Activated CD8-positive, alpha-beta memory T cell treated with anti-CD3 and anti-CD28 coated beads, Interleukin-2, amount 10 ng/mL, durations not matched to agents 7 days and 5 days (primary cell): ENCODE measurements around the gene IRF5. TPM values are rescaled to one million over a fixed set of nuclear protein-coding genes. Genes with fewer than 3 reads are reported as not detected.
"Not testable (repeated sequence)": the region's sequence is repeated elsewhere in the genome, so short reads cannot be mapped to it uniquely, and the experiment has no call there.

Experiments used
- ATAC-seq: fragments of 150-1000 bp; cut with Tn5 transposase; one replicate; pipeline ENCODE4 v1.10.0; 2021; ENCODE audit warnings: moderate library complexity
- CTCF ChIA-PET: fragments of 350-600 bp; sonication (Branson Sonifier 250); formaldehyde crosslinking; loops from one replicate; lab custom pipeline; 2021; ENCODE audit warnings: antibody characterized with exemption; lab: Charles Lee
- DNase-seq: peaks from one replicate; pipeline ENCODE4 v3.0.0-alpha.2; 2020
- H3K27ac Mint-ChIP-seq: one replicate; pipeline ENCODE4 v1.8.0; 2021; ENCODE audit warnings: mild to moderate bottlenecking, mixed read lengths
- H3K27me3 Mint-ChIP-seq: one replicate; pipeline ENCODE4 v1.8.0; 2021; ENCODE audit warnings: mixed read lengths
- H3K36me3 Mint-ChIP-seq: one replicate; pipeline ENCODE4 v1.8.0; 2021; ENCODE audit warnings: mild to moderate bottlenecking, mixed read lengths
- H3K4me1 Mint-ChIP-seq: one replicate; pipeline ENCODE4 v1.8.0; 2021; ENCODE audit warnings: mixed read lengths
- H3K4me3 Mint-ChIP-seq: one replicate; pipeline ENCODE4 v1.8.0; 2021; ENCODE audit warnings: mild to moderate bottlenecking, moderate library complexity, mixed read lengths
- H3K9me3 Mint-ChIP-seq: one replicate; pipeline ENCODE4 v1.8.0; 2022; ENCODE audit warnings: low read depth, mixed read lengths
- total RNA-seq, 2 experiments: library from RNA; stranded (reverse); gene quantifications; one replicate each; pipeline ENCODE4 v1.2.3, GENCODE V29; 2021

IRF5 gene
- total RNA-seq, 2 experiments from 2014 or later, result 16.5 to 17.7 TPM

DNA sequence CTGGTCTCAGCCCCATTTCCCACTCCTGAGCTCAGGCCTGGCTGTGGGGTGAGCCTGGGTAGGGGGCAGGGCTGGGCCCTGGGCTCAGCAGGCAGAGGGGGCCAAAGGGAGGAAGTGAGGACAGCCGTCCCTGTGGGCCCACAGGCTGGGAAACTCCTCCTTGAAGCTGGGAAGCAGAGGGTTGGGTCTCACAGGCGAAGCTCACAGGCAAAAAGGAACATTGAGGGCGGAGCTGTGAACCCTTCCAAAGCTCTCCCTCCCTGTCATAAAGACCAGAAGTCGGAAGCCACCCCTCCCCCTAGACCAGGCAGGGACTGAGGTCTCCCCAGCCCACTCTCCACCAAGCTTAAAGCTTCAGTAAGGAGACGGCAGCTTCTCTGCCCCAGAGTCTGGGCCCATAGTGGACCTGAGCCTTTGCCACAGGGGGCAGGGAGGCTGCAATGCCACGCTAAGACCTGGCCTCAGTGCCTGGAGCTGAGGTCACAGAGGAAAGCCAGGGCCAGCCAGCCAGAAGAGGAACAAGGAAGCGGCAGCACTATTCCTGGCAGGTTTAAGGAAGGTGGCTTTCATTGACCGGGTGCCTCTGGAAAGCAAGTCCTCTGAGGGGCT, 26.2 kb upstream of the IRF5 start:
- Mint-ChIP-seq H3K27ac (no peak overlapping the region), H3K4me3 (no peak overlapping the region), H3K27me3 (peaks cover 64% of the 10 kb centered on the region), H3K4me1 (peaks cover 5% of the 10 kb centered on the region), H3K36me3 (no peaks in the 10 kb centered on the region), H3K9me3 (no peaks in the 10 kb centered on the region)
- CTCF ChIA-PET, result interaction anchor here (1.2 to 1.4 kb wide), 2 partner anchors 8 to 252 kb away, joined by 3 to 4 read pairs; no protein-coding TSS in a partner anchor
- ATAC-seq (no peak), DNase-seq (no peak)

GRCh38 chr7:128912281-128912680, 25.4 kb upstream of the IRF5 start:
- peaks cover 6% of the 10 kb centered on the region for H3K4me1 Mint-ChIP-seq
- H3K9me3 Mint-ChIP-seq, result no peaks in the 10 kb centered on the region
- DNase-seq, result no peak
- no peak overlapping the region for H3K4me3 Mint-ChIP-seq
- peaks cover 71% of the 10 kb centered on the region for H3K27me3 Mint-ChIP-seq
- no peak overlapping the region for H3K27ac Mint-ChIP-seq
- CTCF ChIA-PET, result interaction anchor here (1.4 kb wide), 1 partner anchor 9 kb away, joined by 4 read pairs; no protein-coding TSS in a partner anchor
- no peak for ATAC-seq
- H3K36me3 Mint-ChIP-seq, result no peaks in the 10 kb centered on the region

DNA sequence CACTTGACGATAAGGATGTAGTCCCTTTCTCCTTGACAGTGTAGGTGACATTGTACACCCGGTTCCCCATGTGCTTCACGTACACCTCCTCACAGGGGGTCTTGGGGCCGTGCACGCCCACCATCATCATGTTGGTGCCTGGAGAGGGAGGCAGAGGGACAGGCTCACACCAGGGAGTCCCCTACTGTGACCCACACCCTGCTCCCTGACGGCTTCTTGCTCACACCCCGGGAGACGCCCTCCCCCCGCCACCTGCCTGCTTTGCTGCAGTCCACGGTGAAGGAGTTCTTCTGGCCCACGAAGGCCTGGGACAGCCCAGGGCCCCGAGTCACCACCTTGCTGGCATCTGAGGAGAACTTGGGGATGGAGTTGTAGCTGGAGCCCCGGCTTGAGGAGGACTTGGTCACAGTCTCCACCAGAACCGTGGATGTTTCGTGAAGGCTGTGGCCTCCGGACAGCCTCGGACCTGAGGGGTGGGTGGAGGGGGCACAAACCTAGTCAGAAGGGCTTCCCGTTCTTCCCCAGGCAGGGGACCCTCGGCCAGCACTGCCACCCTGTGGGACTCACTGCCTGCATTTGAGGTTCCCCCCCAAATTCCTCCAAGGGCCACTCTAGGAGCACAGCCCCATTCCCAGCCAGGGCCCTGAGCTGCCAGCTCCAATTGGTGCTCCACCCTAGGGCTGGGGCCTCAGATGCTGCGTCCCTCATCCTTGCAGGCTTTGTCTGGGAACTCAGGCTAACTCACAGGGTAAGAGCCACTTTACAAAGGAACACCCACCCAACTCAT, 24.8 kb upstream of the IRF5 start:
- CTCF ChIA-PET, H3K4me1 Mint-ChIP-seq, ATAC-seq, DNase-seq, H3K27ac Mint-ChIP-seq, H3K4me3 Mint-ChIP-seq, H3K9me3 Mint-ChIP-seq, H3K36me3 Mint-ChIP-seq: not testable (repeated sequence)
- H3K27me3 Mint-ChIP-seq, result peaks cover 76% of the 10 kb centered on the region

- DNase-seq, result no peak
- H3K27me3 Mint-ChIP-seq, result peaks cover 74% of the 10 kb centered on the region
- CTCF ChIA-PET, result interaction anchor here (1.0 to 1.1 kb wide), 2 partner anchors 10 to 250 kb away, joined by 3 to 4 read pairs; no protein-coding TSS in a partner anchor
These were observed 23.7 kb upstream of the IRF5 start for GRCh38 chr7:128913870-128914565.

DNA sequence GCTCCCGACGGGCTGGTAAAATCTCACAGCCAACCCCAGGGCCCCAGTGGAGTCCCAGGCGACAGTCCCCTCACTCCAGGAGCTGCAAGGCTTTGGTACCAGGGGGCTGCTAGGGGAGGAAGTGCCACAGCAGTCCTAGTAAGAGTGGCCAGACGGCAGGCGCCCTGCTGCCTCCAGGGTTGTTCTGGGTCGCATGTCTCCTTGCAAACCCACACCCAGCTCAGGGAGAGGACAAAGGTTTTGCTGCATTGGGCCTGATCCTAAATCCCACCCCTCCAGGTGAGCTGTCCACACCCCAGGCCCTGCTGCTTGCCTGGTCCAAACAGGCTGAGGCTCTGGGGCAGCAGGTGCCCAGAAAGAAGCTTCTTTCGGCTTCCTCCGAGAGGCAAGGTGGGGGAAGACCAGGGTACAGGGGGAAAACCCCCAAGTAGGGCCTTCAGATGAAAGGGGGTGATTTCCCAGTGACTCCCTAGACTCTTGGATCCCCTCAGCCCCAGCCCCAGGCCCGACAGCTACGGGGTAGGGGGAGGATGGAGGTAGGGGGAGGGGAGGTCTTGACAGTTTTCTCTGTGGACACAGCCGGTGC, 23.1 kb upstream of the IRF5 start:
- Mint-ChIP-seq H3K9me3 (no peaks in the 10 kb centered on the region), H3K27me3 (peaks cover 74% of the 10 kb centered on the region), H3K4me3 (no peak overlapping the region), H3K36me3 (no peaks in the 10 kb centered on the region), H3K27ac (no peak overlapping the region), H3K4me1 (peaks cover 6% of the 10 kb centered on the region)
- CTCF ChIA-PET, result interaction anchor here (1.0 to 1.1 kb wide), 2 partner anchors 11 to 249 kb away, joined by 3 to 4 read pairs; no protein-coding TSS in a partner anchor
- DNase-seq, result no peak
- no peak for ATAC-seq

More at GRCh38 chr7:128913870-128914565, 23.7 kb upstream of the IRF5 start:
- Mint-ChIP-seq H3K4me3 (no peak overlapping the region), H3K4me1 (peaks cover 6% of the 10 kb centered on the region), H3K27ac (no peak overlapping the region), H3K9me3 (no peaks in the 10 kb centered on the region), H3K36me3 (no peaks in the 10 kb centered on the region)
- no peak for ATAC-seq

DNA sequence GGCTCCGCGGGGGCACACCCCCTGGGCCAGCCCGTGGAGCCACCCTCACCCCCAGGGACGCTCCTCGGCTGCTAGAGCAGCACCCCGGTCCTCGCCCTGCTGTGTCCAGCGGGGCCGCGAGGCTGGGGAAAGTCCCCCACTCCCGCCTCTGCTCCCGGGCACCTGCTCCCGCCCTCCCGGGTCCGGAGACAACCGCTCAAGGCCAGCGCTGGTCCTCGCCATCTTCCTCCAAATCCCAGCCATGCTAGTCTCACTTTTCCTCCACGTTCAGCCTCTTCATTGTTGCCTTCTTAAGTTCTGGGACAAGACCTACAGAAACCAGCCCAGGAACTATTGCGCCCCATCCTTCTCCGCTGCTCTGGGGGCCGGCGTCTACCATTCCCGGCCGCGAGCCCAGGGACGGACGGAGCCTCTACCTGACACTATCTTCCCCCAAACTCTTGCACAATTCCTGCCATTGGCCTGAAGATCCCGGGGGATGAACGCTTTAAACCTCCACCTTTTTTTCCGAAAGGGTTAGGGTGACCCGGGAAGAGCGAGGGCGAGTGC, 22.4 kb upstream of the IRF5 start:
- H3K9me3 Mint-ChIP-seq, result no peaks in the 10 kb centered on the region
- DNase-seq, result no peak
- no peak overlapping the region for H3K27ac Mint-ChIP-seq
- ATAC-seq, result no peak
- peaks cover 6% of the 10 kb centered on the region for H3K4me1 Mint-ChIP-seq
- CTCF ChIA-PET, result interaction anchor here (1.1 to 1.8 kb wide), 2 partner anchors 12 to 176 kb away, joined by 4 to 5 read pairs; no protein-coding TSS in a partner anchor
- no peaks in the 10 kb centered on the region for H3K36me3 Mint-ChIP-seq
- H3K4me3 Mint-ChIP-seq, result peak overlapping the region; percentile 40
- peaks cover 75% of the 10 kb centered on the region for H3K27me3 Mint-ChIP-seq

- peaks cover 78% of the 10 kb centered on the region for H3K27me3 Mint-ChIP-seq
These were observed 21.7 kb upstream of the IRF5 start for GRCh38 chr7:128915841-128916642.

DNA sequence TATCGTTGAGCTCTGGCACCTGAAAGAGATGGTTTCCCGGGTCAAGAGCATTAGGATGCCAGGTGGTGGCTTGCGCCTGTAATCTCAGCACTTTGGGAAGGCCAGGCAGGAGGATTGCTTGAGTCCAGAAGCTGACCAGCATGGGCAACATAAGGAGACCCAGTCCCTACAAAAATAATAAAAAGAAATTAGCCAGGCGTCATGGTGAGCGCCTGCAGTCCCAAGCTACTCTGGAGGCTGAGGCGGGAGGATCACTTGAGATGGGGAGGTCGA, 21.1 kb upstream of the IRF5 start:
- CTCF ChIA-PET, result interaction anchor here (1.8 kb wide), 1 partner anchor 175 kb away, joined by 5 read pairs; no protein-coding TSS in a partner anchor
- no peaks in the 10 kb centered on the region for H3K36me3 Mint-ChIP-seq
- ATAC-seq (no peak), DNase-seq (no peak)
- H3K27me3 Mint-ChIP-seq, result peaks cover 76% of the 10 kb centered on the region
- H3K4me1 Mint-ChIP-seq, result peaks cover 6% of the 10 kb centered on the region
- H3K4me3 Mint-ChIP-seq, result no peak overlapping the region
- H3K9me3 Mint-ChIP-seq, result no peaks in the 10 kb centered on the region
- no peak overlapping the region for H3K27ac Mint-ChIP-seq

More at GRCh38 chr7:128915841-128916642, 21.7 kb upstream of the IRF5 start:
- CTCF ChIA-PET, result interaction anchor here (1.8 kb wide), 1 partner anchor 176 kb away, joined by 5 read pairs; no protein-coding TSS in a partner anchor
- DNase-seq, result no peak
- Mint-ChIP-seq H3K27ac (no peak overlapping the region), H3K36me3 (no peaks in the 10 kb centered on the region), H3K4me1 (peaks cover 6% of the 10 kb centered on the region), H3K4me3 (no peak overlapping the region), H3K9me3 (no peaks in the 10 kb centered on the region)
- ATAC-seq, result peak; percentile 24

GRCh38 chr7:128917122-128917521, 20.6 kb upstream of the IRF5 start:
- no peak for DNase-seq
- peaks cover 72% of the 10 kb centered on the region for H3K27me3 Mint-ChIP-seq
- CTCF ChIA-PET, result interaction anchor here (1.8 kb wide), 1 partner anchor 175 kb away, joined by 5 read pairs; no protein-coding TSS in a partner anchor
- ATAC-seq, result no peak
- H3K4me3 Mint-ChIP-seq, result no peak overlapping the region
- H3K4me1 Mint-ChIP-seq, result peaks cover 6% of the 10 kb centered on the region
- no peaks in the 10 kb centered on the region for H3K36me3 Mint-ChIP-seq
- H3K27ac Mint-ChIP-seq, result no peak overlapping the region
- no peaks in the 10 kb centered on the region for H3K9me3 Mint-ChIP-seq

DNA sequence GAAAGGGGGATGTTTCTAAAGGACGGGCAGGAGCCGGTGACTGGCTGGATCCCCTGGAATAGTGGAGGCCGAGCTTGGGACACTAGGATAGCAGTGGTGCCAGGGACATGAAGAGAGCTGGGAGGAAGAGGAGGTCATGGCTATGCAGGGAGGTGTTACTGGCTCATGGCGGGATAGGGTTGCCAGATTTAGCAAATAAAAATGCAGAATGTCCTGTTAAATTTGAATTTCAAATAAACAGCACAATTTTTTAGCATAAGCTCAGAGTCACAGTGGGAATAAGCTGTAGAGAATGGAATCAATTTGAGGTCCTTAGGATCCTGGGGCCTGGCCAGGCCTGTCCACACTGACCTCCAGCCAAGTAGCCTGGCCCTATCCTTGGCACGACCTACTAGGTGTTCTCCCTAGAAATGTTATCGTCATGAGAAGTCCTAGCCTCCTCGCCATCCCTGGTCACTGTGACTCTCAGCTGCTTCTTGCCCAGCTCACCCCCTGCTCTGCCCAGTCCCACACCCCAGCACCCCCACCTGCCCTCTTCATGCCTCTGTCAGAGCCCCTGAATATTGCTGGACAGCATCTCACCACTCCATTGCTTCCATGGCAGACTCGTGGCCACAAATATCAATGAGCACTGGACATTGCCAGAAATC, 19.6 kb upstream of the IRF5 start:
- ATAC-seq (no peak), DNase-seq (no peak)
- no peaks in the 10 kb centered on the region for H3K9me3 Mint-ChIP-seq
- CTCF ChIA-PET, result no interaction called here
- H3K27me3 Mint-ChIP-seq, result peaks cover 72% of the 10 kb centered on the region
- H3K36me3 Mint-ChIP-seq, result no peaks in the 10 kb centered on the region
- peaks cover 6% of the 10 kb centered on the region for H3K4me1 Mint-ChIP-seq
- no peak overlapping the region for H3K4me3 Mint-ChIP-seq
- no peak overlapping the region for H3K27ac Mint-ChIP-seq

GRCh38 chr7:128919241-128919640, 18.5 kb upstream of the IRF5 start:
- Mint-ChIP-seq H3K27me3 (peaks cover 74% of the 10 kb centered on the region), H3K36me3 (no peaks in the 10 kb centered on the region), H3K9me3 (no peaks in the 10 kb centered on the region), H3K27ac (no peak overlapping the region), H3K4me1 (peaks cover 6% of the 10 kb centered on the region), H3K4me3 (no peak overlapping the region)
- no peak for DNase-seq
- CTCF ChIA-PET, result interaction anchor here (0.7 kb wide), 1 partner anchor 172 kb away, joined by 3 read pairs; no protein-coding TSS in a partner anchor
- ATAC-seq, result no peak
